SU-DHL-6 (cell line): ENCODE results near the gene OR9I1.

ENCODE experiments used
- EZH2phosphoT487 ChIP-seq: fragments of 200-600 bp; sonication (generic), shearing (Covaris generic); conservative IDR thresholded peaks from 2 replicates; pipeline ENCODE4 v1.6.1; 2018; ENCODE audit warnings: mild to moderate bottlenecking, antibody characterized with exemption, low read length, moderate library complexity, mixed read lengths
- TF ChIP-seq, protein P1 (sequence below): fragments of 200-600 bp; sonication (generic); IDR thresholded peaks from one replicate; pipeline ENCODE4 v1.5.1; 2017; ENCODE audit warnings: antibody characterized with exemption, mild to moderate bottlenecking, low read length, moderate library complexity; ENCODE audit not compliant: insufficient read depth, poor library complexity, severe bottlenecking

DNA sequence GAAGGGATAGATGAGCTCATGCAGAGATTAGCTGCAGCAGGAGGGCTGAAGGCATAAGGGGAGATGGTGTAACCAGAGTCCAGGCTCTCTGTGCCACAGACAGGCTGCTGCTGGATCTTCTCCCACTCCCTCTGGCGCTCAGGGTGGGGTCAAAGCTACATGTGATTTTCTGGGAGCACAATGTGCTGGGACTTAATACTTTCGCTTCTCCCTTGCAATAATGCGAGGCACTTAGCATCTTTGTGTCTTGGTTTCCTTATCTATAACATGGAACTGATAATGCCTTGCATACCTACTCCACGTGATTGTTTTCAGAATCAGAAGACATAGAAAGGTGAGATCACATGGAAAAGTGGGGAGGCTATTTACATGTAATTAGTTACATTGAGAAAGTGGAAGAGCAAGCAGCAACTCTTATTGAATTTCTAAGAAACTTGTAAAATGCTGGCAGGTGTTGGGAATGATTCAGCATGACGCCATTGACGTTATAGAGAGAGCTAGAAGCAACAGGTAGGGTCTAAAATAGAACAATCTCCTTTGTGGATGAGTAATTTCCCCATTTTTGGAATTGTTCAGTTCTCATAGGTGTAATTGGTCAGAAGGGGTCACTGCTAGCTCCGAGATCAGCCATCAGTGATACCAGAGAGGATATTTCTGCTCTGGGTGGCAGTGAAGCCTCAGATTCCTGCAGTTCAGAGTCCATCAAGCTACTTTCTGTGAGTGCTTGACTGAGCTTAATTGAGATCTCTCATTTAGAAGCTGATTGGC is 8.2 kb upstream of the OR9I1 start:
- TF ChIP-seq, protein P1, sequence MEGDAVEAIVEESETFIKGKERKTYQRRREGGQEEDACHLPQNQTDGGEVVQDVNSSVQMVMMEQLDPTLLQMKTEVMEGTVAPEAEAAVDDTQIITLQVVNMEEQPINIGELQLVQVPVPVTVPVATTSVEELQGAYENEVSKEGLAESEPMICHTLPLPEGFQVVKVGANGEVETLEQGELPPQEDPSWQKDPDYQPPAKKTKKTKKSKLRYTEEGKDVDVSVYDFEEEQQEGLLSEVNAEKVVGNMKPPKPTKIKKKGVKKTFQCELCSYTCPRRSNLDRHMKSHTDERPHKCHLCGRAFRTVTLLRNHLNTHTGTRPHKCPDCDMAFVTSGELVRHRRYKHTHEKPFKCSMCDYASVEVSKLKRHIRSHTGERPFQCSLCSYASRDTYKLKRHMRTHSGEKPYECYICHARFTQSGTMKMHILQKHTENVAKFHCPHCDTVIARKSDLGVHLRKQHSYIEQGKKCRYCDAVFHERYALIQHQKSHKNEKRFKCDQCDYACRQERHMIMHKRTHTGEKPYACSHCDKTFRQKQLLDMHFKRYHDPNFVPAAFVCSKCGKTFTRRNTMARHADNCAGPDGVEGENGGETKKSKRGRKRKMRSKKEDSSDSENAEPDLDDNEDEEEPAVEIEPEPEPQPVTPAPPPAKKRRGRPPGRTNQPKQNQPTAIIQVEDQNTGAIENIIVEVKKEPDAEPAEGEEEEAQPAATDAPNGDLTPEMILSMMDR, result no peak
- TF ChIP-seq EZH2phosphoT487, result no peak
